Measurements from ENCODE around the gene LPIN2.
A peak's percentile ranks its signal among the peaks of the same experiment; 100 is the strongest.
"Not testable (repeated sequence)": the region's sequence is repeated elsewhere in the genome, so short reads cannot be mapped to it uniquely, and the experiment has no call there.

Gene LPIN2

GRCh38 chr18:3041843-3042242, 28.9 kb upstream of the LPIN2 start:
- no peak for DNase-seq

- no peak for DNase-seq
These were observed 27.9 kb upstream of the LPIN2 start for GRCh38 chr18:3040881-3041280.

GRCh38 chr18:3040173-3040572, 27.2 kb upstream of the LPIN2 start:
- no peak for DNase-seq

GRCh38 chr18:3037423-3037915, 24.5 kb upstream of the LPIN2 start:
- no peak for DNase-seq

GRCh38 chr18:3036108-3036507, 23.2 kb upstream of the LPIN2 start:
- DNase-seq: no peak

- DNase-seq: no peak
These were observed 22.7 kb upstream of the LPIN2 start for GRCh38 chr18:3035635-3036034.

GRCh38 chr18:3032721-3033120, 19.8 kb upstream of the LPIN2 start:
- no peak for DNase-seq

GRCh38 chr18:3029215-3029952, 16.4 kb upstream of the LPIN2 start:
- DNase-seq: no peak

- not testable (repeated sequence) for DNase-seq
These were observed 15.2 kb upstream of the LPIN2 start for GRCh38 chr18:3028115-3028514.

GRCh38 chr18:3027370-3027891, 14.5 kb upstream of the LPIN2 start:
- DNase-seq: no peak

- no peak for DNase-seq
These were observed 12.6 kb upstream of the LPIN2 start for GRCh38 chr18:3025544-3025943.

GRCh38 chr18:3023603-3024002, 10.7 kb upstream of the LPIN2 start:
- not testable (repeated sequence) for DNase-seq

GRCh38 chr18:3016585-3017297, 3.8 kb upstream of the LPIN2 start:
- peak; percentile 74 for DNase-seq

- DNase-seq: no peak
These were observed 2.9 kb upstream of the LPIN2 start for GRCh38 chr18:3015851-3016250.

GRCh38 chr18:3015204-3015592, 2.3 kb upstream of the LPIN2 start:
- DNase-seq: no peak

GRCh38 chr18:3014503-3015203, 1.7 kb upstream of the LPIN2 start:
- peak; percentile 27 for DNase-seq

- peak; percentile 62 for DNase-seq
These were observed 564 bp downstream of the LPIN2 start for GRCh38 chr18:3012136-3013023.

GRCh38 chr18:3010086-3010485, 2.9 kb downstream of the LPIN2 start:
- no peak for DNase-seq

GRCh38 chr18:3008541-3008940, 4.4 kb downstream of the LPIN2 start:
- no peak for DNase-seq

GRCh38 chr18:3007491-3007890, 5.5 kb downstream of the LPIN2 start:
- DNase-seq: no peak

- no peak for DNase-seq
These were observed 7.5 kb downstream of the LPIN2 start for GRCh38 chr18:3005462-3005861.

GRCh38 chr18:3003766-3004165, 9.2 kb downstream of the LPIN2 start:
- DNase-seq: not testable (repeated sequence)
